ENCODE results near the gene TAB3. TPM values are rescaled to one million over a fixed set of nuclear protein-coding genes. Genes with fewer than 3 reads are reported as not detected.

Gene TAB3
- total and polyA plus RNA-seq, 8 donors = 5.9 to 163 (median 20.3) TPM

- intact Hi-C loops (cut with DNase I; ENCODE audit: low total_unique reads) = no loop called here
- Histone ChIP-seq H3K36me3 (no peaks in the 10 kb centered on the region), H3K27ac (no peak overlapping the region), H3K4me3 (no peak overlapping the region), H3K4me1 (peaks cover 0 to 7% (median 3%) of the 10 kb centered on the region in 4 donors), H3K27me3 (no peaks in the 10 kb centered on the region), H3K9me3 (no peaks in the 10 kb centered on the region)
- WGBS, 5 donors = 70 to 100% (median 77%) methylated on average over 3 of the region's 3 CpGs
- no peak for DNase-seq
- TF ChIP-seq POLR2A (IDR thresholded peaks at IDR 0.05) (no peak), EP300 (IDR thresholded peaks at IDR 0.05) (no peak), POLR2AphosphoS5 (IDR thresholded peaks at IDR 0.05) (no peak), CTCF (IDR thresholded peaks at IDR 0.05) (no peak)
These were observed 13.1 kb downstream of the TAB3 start for GRCh38 chrX:30875957-30876356.

- intact Hi-C loops (cut with DNase I; ENCODE audit: low total_unique reads) = no loop called here
- TF ChIP-seq CTCF (IDR thresholded peaks at IDR 0.05) (no peak), EP300 (IDR thresholded peaks at IDR 0.05) (no peak), POLR2AphosphoS5 (IDR thresholded peaks at IDR 0.05) (no peak), POLR2A (IDR thresholded peaks at IDR 0.05) (no peak)
These were observed 14.2 kb downstream of the TAB3 start for GRCh38 chrX:30874851-30875250.

GRCh38 chrX:30870572-30870971 lies 18.5 kb downstream of the TAB3 start:
- H3K4me3 ChIP-seq = no peak overlapping the region
- WGBS, 5 donors = 53 to 100% (median 71%) methylated on average over 2 of the region's 2 CpGs

More at GRCh38 chrX:30874851-30875250, 14.2 kb downstream of the TAB3 start:
- no peaks in the 10 kb centered on the region for H3K9me3 ChIP-seq
- no peaks in the 10 kb centered on the region for H3K36me3 ChIP-seq
- DNase-seq = no peak
- H3K4me3 ChIP-seq = no peak overlapping the region
- H3K27ac ChIP-seq = no peak overlapping the region
- H3K27me3 ChIP-seq = no peaks in the 10 kb centered on the region
- H3K4me1 ChIP-seq = peaks cover 0 to 7% (median 3%) of the 10 kb centered on the region in 4 donors
- WGBS, 5 donors = 82 to 95% (median 88%) methylated on average over 3 of the region's 3 CpGs

GRCh38 chrX:30865612-30866011 lies 23.4 kb downstream of the TAB3 start:
- Histone ChIP-seq H3K27me3 (no peaks in the 10 kb centered on the region), H3K27ac (no peak overlapping the region), H3K4me1 (no peaks in the 10 kb centered on the region), H3K9me3 (no peaks in the 10 kb centered on the region), H3K36me3 (peaks cover 0 to 9% (median 3%) of the 10 kb centered on the region in 4 donors), H3K4me3 (no peak overlapping the region)
- no peak for DNase-seq
- 58 to 77% (median 64%) methylated on average over 1 of the region's 1 CpG for WGBS, 5 donors
- TF ChIP-seq POLR2AphosphoS5 (IDR thresholded peaks at IDR 0.05) = no peak
- no peak for TF ChIP-seq POLR2A (IDR thresholded peaks at IDR 0.05)
- TF ChIP-seq CTCF (IDR thresholded peaks at IDR 0.05) = no peak
- TF ChIP-seq EP300 (IDR thresholded peaks at IDR 0.05) = no peak
- intact Hi-C loops (cut with DNase I; ENCODE audit: low total_unique reads) = no loop called here

More at GRCh38 chrX:30870572-30870971, 18.5 kb downstream of the TAB3 start:
- H3K27ac ChIP-seq = no peak overlapping the region
- intact Hi-C loops (cut with DNase I; ENCODE audit: low total_unique reads) = no loop called here
- no peak for DNase-seq
- no peak for TF ChIP-seq POLR2A (IDR thresholded peaks at IDR 0.05)
- no peak for TF ChIP-seq POLR2AphosphoS5 (IDR thresholded peaks at IDR 0.05)
- no peak for TF ChIP-seq EP300 (IDR thresholded peaks at IDR 0.05)
- no peak for TF ChIP-seq CTCF (IDR thresholded peaks at IDR 0.05)
- H3K27me3 ChIP-seq = no peaks in the 10 kb centered on the region
- no peaks in the 10 kb centered on the region for H3K4me1 ChIP-seq
- H3K9me3 ChIP-seq = no peaks in the 10 kb centered on the region
- H3K36me3 ChIP-seq = peaks cover 0 to 9% (median 0%) of the 10 kb centered on the region in 4 donors

Measured in stomach (tissue), 9 donors.